Glomerular visceral epithelial cell (primary cell): ENCODE measurements around the gene TP53BP1.
"Not testable (repeated sequence)": the region's sequence is repeated elsewhere in the genome, so short reads cannot be mapped to it uniquely, and the experiment has no call there.

ENCODE experiments used
- DNase-seq: peaks from one replicate; pipeline ENCODE4 v3.0.0-alpha.2; 2016; ENCODE audit errors: extremely low spot score

TP53BP1 gene

DNA sequence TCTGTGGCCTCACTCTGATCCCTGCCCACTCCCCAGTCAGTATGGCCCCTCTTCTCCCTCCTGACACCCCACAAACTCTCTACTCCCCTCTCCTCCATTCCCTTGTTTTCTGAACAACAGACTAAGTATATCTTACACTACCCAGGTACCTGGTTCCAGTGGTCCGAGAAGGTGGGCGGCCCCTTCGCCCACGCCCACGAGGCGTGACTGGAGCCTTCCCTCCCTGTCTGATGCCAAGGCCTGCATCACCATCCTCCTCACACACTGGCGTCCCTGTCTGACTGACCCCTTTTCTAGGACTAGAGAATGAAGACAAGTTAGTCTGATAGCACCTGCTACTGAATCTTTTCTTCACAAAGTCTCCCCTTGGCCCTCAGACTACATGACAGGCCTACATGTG lies 72.1 kb downstream of the TP53BP1 start:
- DNase-seq, result no peak

DNA sequence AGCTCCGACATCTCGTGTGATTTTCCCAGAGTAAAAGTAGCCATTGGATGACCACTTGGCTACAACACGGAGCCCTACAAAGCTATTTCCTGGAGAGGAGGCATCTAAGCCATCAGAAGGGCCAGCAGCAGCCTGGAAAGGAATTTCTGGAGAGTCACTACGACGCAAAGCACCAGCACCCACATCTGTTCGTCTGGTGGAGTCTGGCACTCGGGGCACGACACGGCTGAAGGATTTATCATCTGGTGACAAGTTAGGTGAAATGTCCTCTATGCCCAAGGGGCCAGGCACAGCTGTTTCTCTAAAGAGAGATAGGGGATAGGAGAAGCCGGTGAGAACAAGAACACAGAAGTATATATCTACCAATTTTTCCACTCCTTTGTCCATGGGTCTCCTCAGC lies 72.5 kb downstream of the TP53BP1 start:
- DNase-seq, result no peak

DNA sequence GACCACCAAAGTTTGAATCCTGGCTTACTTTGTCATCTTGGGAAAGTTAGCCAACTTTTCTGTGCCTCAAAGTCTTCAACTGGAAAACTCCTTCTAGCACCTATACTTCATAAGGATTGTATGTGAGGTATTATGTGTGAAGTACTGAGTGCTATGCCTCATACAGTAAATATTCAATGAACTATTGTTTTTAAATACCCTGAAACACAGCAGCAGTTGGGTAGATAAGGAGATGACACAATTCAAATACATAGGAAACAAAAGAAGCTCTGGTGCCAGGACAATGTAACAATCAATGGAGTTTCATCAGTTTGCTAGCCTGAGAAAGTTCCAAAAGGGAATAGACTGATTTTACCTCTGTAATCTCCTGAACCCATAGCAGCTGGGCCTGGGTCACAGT lies 78.8 kb downstream of the TP53BP1 start:
- DNase-seq, result no peak

DNA sequence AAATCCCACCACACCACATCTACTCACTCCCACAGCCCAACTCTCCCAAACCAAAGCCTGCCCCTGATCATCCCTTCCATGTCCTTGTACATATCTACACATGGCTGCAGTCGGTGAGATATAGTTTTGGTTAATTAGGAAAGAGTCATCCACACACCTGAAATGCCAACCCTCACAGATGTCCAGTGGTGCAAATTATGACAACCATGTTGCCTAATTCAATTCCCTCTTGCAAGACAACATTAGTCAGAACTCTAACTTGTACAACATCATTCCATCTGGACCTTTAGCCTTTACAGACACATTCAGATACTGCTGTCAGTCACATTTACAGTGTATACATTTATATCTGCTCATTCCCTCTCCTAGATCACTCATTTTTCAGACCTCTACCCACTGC lies 80.9 kb downstream of the TP53BP1 start:
- DNase-seq, result no peak

DNA sequence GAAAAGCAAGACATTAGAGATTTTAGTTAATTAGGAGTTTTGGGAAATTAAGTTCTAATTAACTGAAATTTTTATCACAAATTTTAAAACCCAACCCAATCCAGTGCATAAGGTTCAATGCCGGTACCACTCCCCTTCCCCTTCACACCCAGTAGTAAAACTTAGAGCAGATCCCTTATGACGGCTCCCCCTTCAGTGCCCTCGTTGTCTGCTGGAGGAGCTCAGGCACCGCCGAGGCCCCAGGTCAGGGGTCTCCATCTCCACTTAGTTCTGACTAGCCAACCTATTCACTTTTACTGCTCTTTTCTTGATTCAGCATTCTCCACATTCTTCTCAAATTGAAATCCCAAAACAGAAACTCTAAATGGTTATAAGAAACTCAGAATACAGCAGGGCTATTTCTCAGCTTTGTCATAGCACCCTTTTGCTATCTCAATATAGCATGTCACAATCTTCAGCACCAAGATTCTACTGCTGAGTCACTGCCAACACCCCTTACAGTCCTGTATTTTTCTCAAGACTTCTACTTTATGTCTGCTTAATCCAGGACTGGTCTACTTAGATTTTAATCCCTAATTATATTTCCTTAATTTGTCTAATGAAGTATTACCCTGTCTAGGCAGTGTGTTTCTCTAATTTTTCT lies 82.3 kb downstream of the TP53BP1 start:
- DNase-seq, result no peak

DNA sequence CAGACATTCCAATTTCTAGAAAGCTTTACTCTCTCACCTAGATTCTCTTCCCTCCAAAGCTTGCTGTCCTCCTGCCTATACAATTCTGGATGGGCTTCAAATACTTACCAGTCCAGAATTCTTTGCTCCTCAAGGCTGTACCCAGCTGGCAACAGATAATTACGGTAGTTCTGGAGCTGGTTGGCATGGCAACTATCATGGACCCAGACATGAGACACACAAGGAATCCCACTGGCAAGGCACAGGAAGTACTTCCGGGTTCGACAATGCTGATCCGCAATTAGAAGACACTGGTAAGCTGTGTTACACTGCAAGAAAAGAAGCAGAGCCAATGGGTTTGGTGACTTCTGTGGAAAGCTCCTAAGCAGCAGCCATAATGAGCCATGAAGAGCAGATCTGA lies 84.2 kb downstream of the TP53BP1 start:
- no peak for DNase-seq

DNA sequence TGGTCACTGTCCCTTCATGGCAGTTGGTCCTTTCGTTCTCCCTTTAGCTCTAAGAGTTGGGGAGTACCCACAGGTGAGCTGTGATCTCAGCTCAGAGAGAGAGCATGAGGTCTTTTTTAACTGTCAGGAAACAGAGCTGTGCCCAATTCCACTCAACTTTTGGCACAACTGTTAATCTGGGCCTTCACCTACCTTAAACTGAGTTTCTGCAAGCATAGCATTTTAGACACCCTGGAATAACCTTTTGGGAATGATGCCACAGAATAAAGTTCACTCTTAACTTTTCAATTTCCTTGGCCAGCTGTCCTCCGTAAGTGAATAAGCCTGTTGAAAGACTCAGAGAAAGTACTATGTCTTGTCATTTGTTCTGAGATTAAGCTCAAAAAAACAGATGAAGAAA lies 86.1 kb downstream of the TP53BP1 start:
- DNase-seq, result no peak

DNA sequence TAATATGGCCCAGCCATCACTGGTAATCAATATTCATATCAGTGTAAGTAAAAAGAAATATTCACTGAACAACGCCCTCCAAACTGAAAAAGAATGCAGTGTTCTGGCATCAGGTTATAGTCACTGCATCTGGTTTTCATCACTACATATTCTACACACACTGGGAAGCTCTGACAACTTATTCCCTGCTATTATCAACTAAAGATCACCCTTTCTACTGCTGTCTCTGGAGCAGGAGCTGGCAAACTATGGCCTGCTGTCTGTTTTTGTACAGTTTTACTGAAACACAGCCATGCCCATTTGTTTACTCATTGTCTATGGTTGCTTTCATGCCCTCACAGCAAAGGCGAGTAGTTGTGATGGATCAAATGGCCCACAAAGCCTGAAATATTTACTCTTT lies 86.8 kb downstream of the TP53BP1 start:
- no peak for DNase-seq

DNA sequence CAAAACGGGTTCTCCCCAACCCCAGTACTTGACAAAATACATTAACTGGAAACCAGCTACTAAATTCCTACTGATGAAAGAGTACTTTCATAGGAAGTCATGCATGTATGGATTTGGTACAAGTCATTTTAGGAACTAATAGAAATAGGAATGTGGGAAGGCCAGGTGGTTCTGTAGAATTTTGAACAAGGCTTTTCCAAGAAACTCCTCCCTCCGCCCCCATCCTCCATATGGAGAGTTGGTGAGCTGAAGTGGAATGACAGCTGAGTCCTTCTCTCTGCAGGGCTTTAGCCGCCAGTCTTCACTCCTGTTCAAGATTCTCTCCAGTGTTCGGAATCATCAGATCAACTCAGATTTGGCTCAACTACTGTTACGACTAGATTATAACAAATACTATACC lies 88.8 kb downstream of the TP53BP1 start:
- no peak for DNase-seq

DNA sequence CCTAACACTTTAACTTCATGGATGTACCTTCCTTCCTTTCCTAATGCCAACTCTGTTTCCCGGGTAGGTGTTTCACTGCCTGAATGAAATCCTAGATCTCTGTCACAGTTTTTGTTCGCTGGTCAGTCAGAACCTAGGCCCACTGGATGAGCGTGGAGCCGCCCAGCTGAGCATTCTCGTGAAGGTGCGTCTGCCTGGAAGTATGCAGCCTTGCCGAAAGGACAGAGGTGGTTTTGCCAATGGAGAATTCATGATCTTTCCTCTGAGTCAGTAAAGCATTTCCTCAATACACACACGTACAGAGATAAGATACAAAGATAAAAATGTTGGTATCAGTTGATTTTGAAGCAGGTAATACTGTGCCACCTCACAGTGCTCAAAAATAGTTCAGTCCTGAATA lies 89.3 kb downstream of the TP53BP1 start:
- no peak for DNase-seq

DNA sequence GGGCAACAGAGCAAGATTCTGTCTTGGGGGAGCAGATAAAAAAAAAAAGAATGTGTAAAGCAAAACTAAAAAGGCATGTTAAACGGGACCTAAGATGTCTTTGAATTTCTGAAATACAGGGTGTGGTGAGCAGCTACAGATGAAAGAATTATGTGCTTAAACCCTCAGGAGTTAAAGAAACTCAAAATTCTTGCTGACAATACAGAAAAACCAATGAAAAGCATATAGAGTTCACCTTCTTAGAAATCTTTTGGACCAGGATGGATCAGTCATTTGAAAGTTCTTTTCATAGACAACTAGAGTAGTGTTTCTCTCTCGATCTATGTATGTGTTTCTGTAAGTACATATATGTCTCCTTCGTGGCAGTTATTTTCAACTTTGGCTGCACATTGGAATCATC lies 90.7 kb downstream of the TP53BP1 start:
- no peak for DNase-seq

DNA sequence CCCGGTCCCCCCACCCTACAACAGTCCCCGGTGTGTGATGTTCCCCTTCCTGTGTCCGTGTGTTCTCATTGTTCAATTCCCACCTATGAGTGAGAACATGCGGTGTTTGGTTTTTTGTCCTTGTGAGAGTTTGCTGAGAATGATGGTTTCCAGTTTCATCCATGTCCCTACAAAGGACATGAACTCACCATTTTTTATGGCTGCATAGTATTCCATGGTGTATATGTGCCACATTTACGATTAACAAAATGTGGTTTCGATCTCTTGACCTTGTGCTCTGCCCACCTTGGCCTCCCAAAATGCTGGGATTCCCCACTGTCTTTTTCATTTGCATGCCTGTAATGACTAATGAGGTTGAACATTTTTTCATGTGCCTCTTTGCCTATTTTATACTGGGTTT lies 99.4 kb downstream of the TP53BP1 start:
- DNase-seq, result not testable (repeated sequence)

DNA sequence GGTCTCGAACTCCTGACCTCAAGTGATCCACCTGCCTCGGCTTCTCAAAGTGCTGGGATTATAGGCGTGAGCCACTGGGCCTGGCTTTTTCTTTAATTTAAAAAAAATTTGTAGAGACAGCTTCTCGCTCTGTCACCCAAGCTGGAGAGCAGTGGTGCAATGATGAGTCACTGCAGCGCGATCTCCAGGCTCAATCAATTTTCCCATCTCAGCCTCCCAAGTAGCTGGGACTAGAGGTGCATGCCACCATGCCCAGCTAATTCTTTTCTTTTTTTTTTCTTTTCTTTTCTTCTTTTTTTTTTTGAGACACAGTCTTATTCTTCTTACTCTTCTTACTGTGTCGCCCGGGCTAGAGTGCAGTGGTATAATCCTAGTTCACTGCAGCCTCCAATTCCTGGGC lies 102.2 kb downstream of the TP53BP1 start:
- DNase-seq, result no peak

DNA sequence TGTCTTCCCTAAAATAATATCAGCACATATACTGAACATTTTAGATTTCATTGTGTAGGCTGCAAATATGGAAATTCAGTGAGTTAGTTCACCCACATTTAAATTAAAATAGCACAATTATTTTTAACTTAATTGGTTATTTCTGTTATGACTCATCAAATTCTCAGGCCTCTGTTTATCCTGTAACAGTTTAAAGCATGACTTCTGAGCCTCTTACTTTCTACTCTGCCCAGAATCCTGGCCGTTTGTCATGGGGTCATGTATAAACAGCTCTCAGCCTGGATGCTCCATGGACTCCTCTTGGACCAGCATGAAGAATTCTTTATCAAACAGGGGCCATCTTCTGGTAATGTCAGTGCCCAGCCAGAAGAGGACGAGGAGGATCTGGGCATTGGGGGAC lies 109.9 kb downstream of the TP53BP1 start:
- DNase-seq, result no peak

DNA sequence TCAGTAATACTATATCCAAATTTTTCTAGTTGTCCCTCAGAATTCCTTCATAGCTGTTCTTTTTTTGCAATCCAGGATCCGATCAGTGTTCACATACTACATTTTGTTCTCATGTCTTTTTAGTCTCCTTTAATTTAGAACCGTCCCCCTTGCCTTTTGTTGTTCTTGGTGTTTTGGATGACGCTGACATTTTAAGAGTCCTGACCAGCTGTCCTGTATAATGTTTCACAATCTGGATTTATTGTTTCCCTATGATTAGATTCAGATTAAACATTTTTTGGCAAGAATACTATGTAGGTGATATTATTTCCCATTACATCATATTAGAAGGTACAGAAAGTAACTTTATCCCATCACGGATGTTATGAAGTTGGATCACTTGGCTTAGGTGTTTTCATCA lies 110.6 kb downstream of the TP53BP1 start:
- DNase-seq, result no peak

DNA sequence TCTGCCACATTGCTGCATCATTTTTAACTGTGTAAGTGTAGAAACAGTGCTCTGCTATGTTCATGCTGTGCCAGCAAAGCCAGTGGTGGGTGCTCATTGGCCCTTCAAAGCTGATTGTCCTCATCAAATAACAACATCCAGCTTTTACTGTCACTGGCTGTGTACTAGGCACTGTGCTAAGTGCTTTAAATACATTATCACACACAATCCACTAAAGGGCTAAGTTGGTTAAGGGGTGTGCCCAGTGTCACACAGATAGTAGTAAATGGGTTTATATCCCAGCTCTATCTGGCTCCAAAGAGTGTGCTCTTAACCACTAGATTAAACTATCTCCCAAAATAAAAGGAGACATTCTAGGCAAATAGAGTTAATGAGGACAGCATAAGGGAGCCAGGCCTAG lies 114.4 kb downstream of the TP53BP1 start:
- DNase-seq, result no peak

DNA sequence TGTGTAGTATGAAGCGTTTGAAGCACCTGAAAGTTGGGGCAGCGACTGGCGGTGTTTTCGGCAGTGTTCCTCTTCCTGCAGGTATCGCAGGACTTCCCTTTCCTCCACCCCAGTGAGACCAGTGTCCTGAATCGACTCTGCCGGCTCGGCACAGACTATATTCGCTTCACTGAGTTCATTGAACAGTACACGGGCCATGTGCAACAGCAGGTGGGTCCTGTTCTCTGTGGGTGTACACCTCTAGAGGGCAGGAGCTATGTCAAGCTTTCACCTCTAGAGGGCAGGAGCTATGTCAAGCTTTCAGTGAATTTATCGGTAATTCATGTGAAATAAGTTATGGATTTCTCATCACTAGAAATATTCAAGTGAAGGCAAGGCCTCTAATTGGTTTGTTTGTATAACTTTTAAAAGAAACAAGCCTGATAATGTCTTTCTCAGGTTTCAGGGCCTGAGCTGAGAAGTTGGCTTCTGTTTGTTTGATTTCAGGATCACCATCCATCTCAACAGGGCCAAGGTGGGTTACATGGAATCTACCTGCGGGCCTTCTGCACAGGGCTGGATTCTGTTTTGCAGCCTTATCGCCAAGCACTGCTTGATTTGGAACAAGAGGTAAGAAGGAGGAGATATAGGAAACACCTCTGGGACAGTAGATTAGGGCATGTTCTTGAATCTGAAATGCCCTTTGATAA lies 116.8 kb downstream of the TP53BP1 start:
- peak; percentile 26 for DNase-seq

DNA sequence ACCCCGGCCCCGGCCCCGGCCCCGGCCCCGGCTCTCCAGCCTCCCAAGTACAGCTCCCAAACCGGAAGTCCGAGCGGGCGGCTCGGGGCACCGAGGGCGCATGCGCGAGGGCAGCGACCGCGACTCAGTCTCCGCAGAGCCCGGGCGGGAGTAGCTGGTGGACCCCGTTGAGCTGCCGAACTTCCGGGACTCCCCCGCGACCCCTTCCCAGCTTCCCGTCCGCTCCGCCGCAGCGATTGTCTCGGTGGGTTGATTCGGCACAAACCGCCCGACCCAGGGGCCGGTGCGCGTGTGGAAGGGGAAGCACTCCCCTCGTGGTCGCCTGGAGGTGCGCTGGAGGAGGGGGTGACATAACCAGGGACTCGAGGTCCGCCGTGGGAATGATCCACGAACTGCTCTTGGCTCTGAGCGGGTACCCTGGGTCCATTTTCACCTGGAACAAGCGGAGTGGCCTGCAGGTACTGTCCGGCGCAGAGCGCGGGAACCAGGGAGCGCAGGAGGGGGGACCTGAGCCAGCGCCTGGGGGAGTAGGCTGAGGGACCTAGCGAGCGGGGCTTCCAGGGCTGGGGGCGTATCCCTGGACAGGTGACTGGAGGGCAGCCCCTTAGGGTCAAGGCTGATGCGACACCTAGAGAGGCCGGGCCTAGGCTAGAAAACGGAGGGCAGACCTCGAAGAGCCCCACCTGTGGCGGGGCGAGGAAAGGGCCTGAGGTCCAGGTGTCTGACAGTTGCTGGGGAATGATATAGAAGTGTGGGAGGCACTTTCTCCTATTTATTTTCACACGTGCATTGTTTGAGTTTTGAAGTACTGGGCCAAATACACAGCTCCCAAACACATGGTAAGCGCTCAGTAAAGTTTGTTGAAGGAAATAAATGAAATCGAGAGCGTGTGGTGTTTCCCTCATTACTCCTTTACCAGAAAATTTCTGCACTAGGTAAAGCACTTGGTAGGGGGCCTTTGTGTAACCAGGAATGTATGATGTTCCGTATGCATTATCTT lies 121.7 kb downstream of the TP53BP1 start, which contains the start of the genes TUBGCP4 and ZSCAN29:
Gene TUBGCP4, plus strand, starts transcription at position 127 of the 1,000 bp plus-strand sequence. Its CDS starts 254 bp downstream, at position 381.
Gene ZSCAN29, minus strand, starts transcription at position 69 of the 1,000 bp plus-strand sequence. CDS start 1,130 bp downstream, outside the sequence.
- peak; percentile 86 for DNase-seq

DNA sequence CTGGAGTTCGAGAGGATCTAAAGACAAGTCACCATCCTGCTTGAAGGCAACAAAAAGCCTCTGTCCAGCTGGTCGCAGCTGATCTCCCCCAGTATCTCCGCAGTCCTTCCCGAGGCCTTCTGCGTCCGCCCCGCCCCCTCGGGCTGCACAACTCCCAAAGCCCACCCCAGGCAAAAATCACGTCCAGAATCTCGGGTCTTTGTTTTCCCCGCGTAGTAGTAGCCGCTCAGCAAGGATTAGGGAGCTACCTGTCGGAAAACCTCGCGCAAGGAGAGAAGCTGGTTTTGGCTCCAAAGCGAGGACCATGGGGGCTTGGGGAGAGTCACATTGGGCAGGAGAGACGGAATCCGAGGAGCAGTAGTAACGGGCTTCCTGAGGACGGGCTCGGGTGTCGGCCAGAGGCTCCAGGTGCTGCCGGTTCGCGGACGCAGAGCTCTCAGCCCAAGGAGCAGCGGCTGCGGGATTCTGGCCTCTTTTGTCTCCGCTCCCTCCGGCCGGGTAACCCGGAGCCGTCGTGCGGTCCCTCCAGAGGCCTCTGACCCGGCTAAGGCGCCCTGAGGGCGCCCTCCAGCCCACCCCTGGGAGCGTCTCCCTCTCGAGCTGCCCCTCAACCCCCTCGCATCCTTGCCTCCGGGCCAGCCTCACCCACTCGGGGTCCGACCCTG lies 122.5 kb downstream of the TP53BP1 start:
- peak; percentile 33 for DNase-seq

DNA sequence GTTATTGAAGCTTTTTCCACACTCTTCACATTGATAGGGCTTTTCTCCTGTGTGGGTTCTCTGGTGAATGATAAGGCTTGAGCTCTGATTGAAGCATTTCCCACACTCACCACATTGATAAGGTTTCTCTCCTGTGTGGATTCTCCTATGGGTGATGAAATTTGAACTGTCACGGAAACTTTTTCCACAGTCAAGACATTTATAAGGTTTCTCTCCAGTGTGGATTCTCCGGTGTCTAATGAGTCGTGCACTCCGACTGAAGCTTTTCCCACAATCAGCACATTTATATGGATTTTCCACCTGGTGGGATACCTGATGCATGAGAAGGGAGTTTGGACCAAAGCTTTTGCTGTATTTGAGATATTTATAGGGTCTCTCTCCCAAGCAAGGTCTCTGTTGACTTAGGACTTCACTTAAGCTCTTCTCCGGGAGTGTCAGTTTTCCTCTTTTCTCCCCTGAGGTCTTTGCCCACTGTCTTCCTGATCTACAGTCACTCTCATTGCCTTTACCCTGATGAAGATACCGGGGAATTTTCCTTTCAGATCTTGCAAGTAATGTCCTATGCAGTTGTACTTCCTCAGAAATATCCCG lies 131.5 kb downstream of the TP53BP1 start:
- no peak for DNase-seq

DNA sequence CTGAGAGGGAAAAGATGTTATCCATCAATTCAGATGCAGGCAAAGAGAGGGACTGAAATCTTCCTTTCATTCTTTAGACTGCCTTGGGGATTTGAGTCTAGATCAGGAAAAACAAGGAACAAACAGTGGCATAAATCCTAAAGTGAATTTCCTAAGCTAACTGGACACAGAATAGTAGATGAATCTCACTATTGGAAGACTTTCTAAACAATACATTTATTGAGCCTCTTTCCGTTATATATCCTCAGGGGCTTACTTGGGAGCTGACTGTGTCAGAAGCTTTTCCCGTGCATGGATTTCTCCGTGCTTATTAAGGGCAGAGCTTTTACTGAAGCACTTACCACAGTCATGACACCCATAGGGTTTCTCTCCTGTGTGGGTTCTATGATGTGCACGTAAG lies 132.1 kb downstream of the TP53BP1 start:
- DNase-seq, result no peak
